ENCODE results near the gene FZR1. TPM values are rescaled to one million over a fixed set of nuclear protein-coding genes. Genes with fewer than 3 reads are reported as not detected.

FZR1 gene
- total and polyA plus RNA-seq, 7 donors = 12.8 to 25.8 (median 24.3) TPM

DNA sequence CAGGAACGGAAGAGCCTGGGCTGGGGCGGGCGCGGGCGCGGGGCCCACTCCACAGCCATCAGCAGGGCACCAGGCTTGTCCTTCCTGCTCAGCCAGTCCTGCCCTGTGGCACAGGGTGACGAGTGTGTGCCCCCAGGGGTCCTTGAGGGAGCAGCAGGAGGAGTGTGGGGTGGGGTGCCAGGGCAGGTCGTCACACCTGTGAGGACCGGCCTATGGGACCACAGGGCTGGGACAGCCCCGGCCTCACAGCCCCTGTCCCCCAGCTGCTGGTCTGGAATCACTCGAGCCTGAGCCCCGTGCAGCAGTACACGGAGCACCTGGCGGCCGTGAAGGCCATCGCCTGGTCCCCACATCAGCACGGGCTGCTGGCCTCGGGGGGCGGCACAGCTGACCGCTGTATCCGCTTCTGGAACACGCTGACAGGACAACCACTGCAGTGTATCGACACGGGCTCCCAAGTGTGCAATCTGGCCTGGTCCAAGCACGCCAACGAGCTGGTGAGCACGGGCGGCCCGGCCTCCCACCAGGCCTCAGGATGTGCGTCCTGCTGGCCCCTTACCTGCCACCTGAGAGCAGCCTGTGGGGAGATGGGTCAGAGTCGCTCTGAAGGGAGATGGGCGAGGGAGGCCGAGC is 26.2 kb downstream of the FZR1 start:
- no peaks in the 10 kb centered on the region for H3K27me3 ChIP-seq (ENCODE audit: insufficient read depth in 3 of 3, low read length in 2 of 3)
- no peaks in the 10 kb centered on the region for H3K9me3 ChIP-seq
- WGBS, 3 donors = 93 to 97% (median 93%) methylated on average over 31 to 33 of the region's 33 CpGs
- intact Hi-C loops (cut with DNase I) = no loop called here
- H3K27ac ChIP-seq = no peak overlapping the region
- H3K4me1 ChIP-seq = no peaks in the 10 kb centered on the region
- TF ChIP-seq, protein P1, sequence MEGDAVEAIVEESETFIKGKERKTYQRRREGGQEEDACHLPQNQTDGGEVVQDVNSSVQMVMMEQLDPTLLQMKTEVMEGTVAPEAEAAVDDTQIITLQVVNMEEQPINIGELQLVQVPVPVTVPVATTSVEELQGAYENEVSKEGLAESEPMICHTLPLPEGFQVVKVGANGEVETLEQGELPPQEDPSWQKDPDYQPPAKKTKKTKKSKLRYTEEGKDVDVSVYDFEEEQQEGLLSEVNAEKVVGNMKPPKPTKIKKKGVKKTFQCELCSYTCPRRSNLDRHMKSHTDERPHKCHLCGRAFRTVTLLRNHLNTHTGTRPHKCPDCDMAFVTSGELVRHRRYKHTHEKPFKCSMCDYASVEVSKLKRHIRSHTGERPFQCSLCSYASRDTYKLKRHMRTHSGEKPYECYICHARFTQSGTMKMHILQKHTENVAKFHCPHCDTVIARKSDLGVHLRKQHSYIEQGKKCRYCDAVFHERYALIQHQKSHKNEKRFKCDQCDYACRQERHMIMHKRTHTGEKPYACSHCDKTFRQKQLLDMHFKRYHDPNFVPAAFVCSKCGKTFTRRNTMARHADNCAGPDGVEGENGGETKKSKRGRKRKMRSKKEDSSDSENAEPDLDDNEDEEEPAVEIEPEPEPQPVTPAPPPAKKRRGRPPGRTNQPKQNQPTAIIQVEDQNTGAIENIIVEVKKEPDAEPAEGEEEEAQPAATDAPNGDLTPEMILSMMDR (IDR thresholded peaks at IDR 0.05) = no peak
- H3K36me3 ChIP-seq (ENCODE audit: insufficient read depth in 1 of 2, low read depth in 1 of 2) = peaks cover 3 to 68% of the 10 kb centered on the region in 2 donors
- H3K4me3 ChIP-seq = no peak overlapping the region
- ATAC-seq = no peak
- DNase-seq = no peak

DNA sequence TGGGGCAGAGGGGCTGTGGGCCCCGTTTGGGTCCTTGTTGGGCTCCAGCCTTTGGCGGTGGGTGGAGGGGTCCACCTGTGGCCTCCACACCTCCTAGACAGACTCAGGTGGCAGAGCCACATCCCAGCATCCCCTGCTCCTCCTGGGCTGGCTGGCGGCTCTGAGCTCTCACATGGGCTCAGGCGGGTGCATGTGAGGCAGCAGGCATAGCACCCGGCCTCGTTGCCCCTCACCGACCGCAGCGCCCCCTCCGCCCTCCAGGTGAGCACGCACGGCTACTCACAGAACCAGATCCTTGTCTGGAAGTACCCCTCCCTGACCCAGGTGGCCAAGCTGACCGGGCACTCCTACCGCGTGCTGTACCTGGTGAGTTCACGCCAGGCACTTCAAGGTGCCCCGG is 26.9 kb downstream of the FZR1 start:
- DNase-seq (no peak), ATAC-seq (no peak)
- no peaks in the 10 kb centered on the region for H3K27me3 ChIP-seq (ENCODE audit: insufficient read depth in 3 of 3, low read length in 2 of 3)
- H3K4me1 ChIP-seq = no peaks in the 10 kb centered on the region
- WGBS, 3 donors = 88 to 94% (median 90%) methylated on average over 17 of the region's 17 CpGs
- TF ChIP-seq, protein P1 (IDR thresholded peaks at IDR 0.05) = no peak
- peaks cover 3 to 63% of the 10 kb centered on the region in 2 donors for H3K36me3 ChIP-seq (ENCODE audit: insufficient read depth in 1 of 2, low read depth in 1 of 2)
- no peak overlapping the region for H3K4me3 ChIP-seq
- intact Hi-C loops (cut with DNase I) = no loop called here
- no peaks in the 10 kb centered on the region for H3K9me3 ChIP-seq
- no peak overlapping the region for H3K27ac ChIP-seq

DNA sequence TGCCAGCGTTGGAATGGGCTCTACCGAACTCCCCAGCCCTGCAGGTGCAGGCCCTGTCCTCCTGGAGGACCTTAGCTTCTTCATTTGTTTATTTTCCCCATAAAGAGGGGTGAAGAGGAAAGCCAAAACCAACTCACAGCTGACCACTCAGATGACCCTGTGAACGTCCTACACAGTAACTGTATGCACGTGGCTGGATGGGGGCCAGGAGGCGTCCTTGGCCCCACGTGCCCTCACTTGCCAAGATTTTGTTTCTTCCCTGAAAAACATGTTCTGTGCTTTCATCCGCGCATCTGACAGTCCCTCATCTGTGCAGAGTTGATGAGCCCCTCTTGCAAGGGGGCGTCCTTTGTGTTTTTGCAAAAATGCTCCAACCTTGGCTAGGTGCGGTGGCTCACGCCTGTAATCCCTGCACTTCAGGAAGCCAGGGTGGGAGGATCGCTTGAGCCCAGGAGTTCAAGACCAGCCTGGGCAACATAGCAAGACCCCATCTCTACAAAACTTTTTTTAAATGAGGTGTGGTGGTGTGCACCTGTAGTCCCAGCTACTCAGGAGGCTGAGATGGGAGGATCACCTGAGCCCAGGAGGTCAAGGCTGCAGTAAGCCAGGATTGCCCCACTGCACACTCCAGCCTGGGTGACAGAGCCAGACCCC is 27.6 kb downstream of the FZR1 start:
- ATAC-seq = no peak
- H3K9me3 ChIP-seq = no peaks in the 10 kb centered on the region
- H3K27ac ChIP-seq = no peak overlapping the region
- DNase-seq = no peak
- H3K27me3 ChIP-seq (ENCODE audit: insufficient read depth in 3 of 3, low read length in 2 of 3) = no peaks in the 10 kb centered on the region
- intact Hi-C loops (cut with DNase I) = no loop called here
- no peaks in the 10 kb centered on the region for H3K4me1 ChIP-seq
- WGBS, 3 donors = 74 to 79% (median 76%) methylated on average over 12 of the region's 12 CpGs
- H3K4me3 ChIP-seq = no peak overlapping the region
- TF ChIP-seq, protein P1 (IDR thresholded peaks at IDR 0.05) = no peak
- peaks cover 3 to 64% of the 10 kb centered on the region in 2 donors for H3K36me3 ChIP-seq (ENCODE audit: insufficient read depth in 1 of 2, low read depth in 1 of 2)

DNA sequence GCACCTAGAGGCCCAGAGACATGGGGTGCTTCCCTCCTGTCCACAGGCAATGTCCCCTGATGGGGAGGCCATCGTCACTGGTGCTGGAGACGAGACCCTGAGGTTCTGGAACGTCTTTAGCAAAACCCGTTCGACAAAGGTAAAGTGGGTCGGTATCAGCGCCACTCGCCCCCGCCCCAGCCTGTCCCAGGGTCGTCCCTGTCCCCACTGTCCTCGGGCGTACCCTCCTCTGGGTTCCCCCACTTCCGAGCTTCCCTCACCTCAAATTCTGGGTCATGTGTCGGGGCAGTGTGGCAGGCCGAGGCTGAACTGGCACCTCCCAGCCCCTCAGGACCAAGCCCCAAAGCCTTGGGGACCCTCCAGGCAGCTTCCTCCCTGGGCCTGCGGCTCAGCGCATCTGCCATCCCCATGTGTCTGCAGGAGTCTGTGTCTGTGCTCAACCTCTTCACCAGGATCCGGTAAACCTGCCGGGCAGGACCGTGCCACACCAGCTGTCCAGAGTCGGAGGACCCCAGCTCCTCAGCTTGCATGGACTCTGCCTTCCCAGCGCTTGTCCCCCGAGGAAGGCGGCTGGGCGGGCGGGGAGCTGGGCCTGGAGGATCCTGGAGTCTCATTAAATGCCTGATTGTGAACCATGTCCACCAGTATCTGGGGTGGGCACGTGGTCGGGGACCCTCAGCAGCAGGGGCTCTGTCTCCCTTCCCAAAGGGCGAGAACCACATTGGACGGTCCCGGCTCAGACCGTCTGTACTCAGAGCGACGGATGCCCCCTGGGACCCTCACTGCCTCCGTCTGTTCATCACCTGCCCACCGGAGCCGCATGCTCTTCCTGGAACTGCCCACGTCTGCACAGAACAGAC is 28.5 kb downstream of the FZR1 start:
- TF ChIP-seq, protein P1 (IDR thresholded peaks at IDR 0.05) = no peak
- WGBS, 3 donors = 90 to 91% (median 91%) methylated on average over 38 of the region's 38 CpGs

More for the DNA sequence above, 28.5 kb downstream of the FZR1 start:
- Histone ChIP-seq H3K9me3 (no peaks in the 10 kb centered on the region), H3K27me3 (ENCODE audit: insufficient read depth in 3 of 3, low read length in 2 of 3) (no peaks in the 10 kb centered on the region), H3K36me3 (ENCODE audit: insufficient read depth in 1 of 2, low read depth in 1 of 2) (peaks cover 3 to 64% of the 10 kb centered on the region in 2 donors), H3K27ac (no peak overlapping the region), H3K4me3 (no peak overlapping the region), H3K4me1 (no peaks in the 10 kb centered on the region)
- intact Hi-C loops (cut with DNase I) = no loop called here
- ATAC-seq = no peak
- DNase-seq = no peak
